DMS 273 treated with DMSO at 0.1 percent for 48 hours (cell line): ENCODE data around the gene WIPF3.

Experiments
- DNase-seq: peaks from one replicate; lab custom pipeline; 2025; lab: John Stamatoyannopoulos, UW

Gene WIPF3

DNA sequence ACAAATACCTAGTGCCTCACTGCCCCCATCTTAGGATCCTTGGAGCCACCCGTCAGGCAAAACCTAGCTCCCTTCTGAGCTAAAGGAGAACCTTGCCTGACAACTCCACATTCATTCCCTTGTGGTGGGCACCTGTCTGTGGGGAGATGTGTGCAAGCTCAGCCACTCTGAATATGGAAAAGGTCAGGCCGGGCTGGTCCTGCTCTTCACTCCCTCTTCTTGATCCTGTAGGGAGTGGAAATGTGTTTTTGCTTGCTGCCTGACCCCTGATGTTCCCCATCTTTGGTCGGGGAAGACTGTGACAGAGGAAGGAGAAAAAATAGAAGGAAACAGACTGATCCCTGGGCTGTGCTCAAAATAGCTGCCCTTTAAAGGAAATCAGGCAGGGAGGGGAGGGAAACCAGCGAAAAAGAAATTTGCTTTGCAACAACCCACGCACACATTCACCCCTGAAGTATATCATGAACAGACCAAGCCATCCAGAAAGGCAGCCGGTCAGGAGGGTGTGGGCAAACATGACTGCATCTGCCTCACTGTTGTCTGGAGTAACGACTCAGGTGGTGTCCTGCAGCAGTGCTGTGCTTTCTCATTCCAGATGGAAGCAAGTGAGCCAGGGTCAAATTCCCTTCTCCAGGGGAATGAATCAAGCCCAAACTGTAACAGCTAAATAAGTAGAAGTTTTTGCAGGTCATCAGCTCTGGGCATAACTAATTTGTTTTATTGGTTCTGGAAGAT, 109.3 kb downstream of the WIPF3 start:
- DNase-seq, result peak; percentile 21

DNA sequence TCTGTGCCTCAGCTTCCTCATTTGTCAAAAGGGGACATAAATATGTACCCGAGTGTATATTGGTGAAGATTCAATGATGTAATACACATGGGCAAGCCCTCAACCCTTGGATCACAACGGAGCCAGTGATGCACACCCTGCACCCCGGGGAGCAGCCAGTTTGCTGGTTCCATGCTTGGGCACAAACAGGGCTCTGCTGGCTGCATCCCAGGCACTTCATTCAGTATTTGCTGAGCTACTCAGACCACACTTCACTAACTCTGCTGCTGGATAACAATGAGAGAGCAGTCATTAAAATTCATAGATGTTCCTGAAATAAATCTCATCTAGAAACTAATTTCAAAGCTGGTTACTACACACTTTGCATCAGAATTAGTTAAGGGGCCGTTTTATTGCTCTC, 111.3 kb downstream of the WIPF3 start:
- DNase-seq, result no peak

DNA sequence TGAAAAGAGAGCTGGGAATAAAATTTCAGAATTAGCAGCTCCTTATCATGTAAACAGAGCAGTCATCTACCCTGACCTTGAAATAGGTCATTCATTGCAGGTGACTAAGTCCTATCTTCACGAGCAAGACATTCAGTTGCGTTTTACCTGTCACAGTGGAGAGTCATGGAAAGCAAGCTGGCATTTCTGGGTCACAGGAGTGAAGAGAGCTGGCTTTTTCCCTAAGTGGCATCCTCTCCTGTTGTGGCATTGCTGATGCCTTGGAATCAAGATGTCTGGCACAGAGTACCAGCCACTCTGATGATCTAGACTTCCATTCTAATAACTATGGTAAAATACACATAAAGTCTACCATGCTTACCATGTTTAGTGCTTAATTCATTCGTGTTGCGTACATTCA, 112.5 kb downstream of the WIPF3 start:
- DNase-seq, result no peak

DNA sequence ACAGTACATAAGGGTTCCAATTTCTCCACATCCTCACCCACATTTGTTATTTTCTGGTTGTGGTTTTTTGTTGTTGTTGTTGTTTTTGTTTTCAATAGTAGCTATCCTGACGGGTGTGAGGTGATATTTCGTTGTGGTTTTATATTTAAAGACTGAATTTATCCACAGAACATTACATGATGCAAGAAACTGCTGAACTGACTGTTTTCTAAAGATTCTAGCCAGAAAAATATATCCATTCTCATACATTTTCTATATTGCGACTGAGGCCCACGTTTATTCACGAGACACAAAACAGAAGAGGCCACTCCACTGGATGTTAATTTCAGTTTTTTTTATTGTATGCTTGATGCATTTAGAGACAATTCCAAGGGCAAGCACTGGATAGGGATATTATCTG, 113.5 kb downstream of the WIPF3 start:
- no peak for DNase-seq

DNA sequence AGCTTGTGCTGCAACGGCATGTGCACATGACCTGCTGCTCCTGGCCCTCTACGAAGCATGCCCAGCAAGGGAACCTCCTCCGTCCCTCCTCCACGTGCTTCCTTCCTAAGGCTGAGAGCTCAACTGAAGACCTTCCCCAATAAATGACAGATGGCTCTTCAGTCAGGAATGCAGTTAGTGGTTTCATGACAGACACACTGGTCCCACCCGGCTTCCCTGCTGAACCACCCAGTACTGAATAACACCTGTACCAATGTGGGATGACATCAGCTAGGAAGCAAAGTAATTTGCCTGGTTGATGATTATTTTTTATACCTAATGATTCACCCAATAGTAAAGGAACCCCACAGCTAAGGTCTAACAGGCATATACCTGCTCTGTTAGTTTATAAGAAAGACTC, 114.2 kb downstream of the WIPF3 start:
- DNase-seq, result no peak

DNA sequence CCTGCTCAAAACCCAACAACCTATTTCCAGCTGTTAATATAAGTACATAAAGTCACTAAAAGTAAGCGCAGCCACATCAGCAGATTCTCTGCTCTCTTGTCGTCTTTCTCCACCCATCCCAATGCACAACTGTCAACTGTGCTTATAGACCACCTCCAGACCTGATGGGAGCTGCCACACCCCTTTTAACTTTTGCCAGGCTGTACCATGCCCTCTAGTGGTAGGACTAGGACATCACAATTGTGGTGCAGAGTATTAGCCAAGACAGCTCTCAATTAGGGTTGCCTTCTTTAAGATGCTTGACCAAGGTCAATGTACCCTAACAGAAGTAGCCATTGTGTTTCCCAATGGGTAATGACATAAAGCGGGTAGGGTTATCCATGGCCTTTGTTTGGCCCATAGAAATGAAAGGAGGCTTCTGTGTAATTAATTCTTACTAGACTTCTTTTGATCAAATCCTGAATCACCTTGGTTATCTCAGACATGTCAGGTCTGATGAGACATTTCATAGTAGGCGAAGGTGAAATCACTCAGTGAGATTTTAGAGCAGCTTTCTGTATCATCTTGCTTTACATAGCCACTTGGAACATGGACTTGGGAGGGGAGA, 115.2 kb downstream of the WIPF3 start:
- DNase-seq, result peak; percentile 64

DNA sequence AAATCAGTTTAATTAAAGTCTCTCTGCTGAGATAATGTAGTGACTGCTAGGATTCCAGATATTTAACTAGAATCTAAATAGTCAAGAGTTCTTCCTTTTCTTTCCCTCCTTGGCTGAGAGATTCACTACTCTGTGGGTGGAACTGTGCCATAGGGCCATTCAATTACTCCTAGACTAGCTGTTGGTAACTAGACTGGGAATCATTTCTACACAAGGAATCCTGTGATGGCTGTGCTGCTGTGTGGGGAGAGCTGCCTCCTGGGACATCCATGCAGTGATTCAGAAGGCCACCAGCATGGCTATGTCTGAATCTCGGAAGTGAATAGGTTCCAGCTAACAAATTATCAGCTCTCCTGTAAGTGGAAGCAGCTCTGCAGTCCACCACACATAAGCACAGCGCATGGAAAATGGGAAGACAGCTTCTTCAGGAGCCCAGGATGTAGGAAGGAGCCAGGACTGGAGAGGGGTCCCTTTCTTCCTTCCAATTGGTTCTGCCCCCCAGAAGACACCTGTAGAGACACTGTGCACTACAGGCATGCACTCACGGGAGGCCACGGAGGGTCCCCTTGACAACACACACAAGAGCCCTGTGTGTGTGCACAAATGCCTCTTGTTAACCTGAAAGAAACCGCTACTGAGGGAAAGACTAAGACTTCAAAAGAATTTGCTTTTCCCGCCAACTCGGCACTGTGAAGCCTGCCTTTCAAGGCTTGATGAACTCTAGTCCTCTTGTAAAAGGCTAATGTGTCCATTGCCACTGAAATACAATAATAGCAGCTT, 116.8 kb downstream of the WIPF3 start:
- no peak for DNase-seq

DNA sequence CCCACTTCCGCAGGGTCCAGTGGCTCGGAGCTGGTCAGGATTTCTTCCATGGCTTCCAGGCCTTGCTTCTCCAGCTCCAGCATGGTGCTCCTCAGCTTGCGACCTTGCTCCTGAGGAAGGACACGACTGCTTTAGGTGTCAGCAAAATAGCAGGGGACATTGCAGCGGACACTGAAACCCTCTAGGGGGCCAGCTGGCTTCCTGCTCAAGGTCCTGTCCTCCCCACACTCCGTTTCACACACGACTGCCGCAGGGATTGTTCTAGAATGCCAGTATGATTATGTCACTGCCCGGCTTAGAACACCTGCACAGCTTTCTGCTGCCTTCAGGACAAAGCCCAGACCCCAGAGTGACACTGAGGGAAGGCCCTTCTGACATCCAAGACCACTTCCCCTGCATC, 117.7 kb downstream of the WIPF3 start:
- no peak for DNase-seq

DNA sequence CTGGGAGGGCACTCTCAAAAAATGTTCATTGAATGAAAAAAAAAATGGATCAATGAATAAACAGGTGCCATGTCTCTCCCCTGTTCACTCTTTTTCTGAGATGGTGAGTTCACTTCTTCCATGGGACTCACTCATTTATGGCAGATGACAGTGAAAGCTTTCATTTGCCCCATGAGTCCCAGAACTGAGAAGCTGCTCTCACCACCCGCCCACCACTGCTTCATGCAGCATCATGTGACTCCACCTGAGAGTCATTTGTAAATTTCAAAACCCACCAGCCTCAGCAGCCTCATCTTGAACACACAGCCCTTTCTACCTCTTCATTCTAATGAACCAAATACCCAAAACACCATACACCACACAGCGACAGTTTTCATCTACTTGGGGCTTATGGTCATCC, 118.4 kb downstream of the WIPF3 start:
- DNase-seq, result no peak

DNA sequence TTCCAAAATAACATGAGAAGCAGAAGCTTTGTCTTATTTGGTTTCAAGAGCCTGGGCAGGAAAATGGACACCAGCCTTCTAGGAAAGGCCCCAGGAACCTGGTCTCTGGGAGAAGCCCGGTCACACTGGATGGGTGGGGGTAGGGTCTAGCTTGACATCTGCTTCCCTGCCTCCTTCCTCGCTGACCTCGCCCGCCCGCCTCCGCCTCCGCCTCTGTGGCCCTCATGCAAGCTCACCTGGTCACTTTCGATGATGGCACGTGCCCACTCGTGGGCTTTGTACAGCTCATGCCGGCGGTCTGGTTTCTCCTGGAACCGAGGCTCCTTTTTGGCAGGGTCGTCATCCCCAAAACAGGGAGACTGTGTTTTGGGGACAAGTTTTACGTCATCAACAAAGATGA, 119.9 kb downstream of the WIPF3 start:
- DNase-seq, result no peak

DNA sequence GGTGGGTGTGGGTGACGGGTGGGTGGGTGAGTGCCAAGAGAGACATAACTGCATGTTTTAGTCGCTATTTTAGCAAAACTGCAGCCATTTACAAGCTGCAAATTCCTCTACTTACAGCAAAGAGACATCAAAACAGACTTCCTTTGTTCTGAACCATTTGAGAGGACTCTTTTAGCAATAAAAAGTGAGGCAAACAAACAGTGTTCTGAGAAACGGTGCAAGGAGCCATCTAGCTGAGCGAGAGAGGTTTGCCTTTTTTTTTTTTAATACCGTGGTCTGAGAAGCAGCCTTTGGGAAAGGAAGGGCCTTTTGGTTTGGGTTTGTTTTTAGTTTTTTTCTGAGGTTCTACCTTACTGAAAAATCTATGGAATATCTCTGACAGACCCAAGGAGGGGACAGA, 120.4 kb downstream of the WIPF3 start:
- DNase-seq, result no peak

DNA sequence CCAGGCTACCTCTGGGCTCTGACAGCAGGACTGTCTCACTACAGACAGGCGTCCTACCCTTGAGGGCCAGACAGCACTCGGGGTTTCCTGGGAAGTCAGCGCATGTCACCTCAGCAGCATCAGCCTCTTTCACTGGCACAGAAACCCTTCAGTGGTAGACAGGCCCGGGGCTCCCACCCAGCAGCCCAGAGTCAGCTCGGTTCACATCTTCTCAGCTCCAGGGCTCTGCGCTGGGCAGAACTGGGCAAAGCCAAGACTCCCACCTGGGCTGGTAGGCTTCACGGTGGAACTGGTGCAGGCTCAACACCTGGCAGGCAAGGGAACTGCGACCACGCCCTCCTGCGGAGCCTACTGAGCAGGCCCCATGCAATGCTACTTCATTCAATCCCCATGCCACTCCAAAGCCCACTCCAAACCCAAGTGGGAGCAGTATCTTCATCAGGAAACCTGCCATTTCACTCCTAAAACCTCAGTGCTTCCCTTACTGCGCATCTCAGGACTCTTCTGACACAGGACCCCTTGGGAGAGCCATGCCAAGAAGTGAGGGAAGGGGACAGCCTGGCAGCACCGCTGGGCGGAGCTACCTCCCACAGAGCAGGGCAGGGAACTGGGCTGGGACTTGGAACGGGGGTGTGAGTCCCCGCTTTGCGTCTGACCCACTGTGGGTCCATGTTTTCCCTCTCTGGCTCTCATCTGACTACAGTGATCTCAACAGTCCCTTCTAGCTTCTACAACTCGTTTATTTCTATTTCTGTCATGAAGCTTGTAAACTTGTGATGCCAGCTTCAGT, 122.9 kb downstream of the WIPF3 start:
- no peak for DNase-seq

DNA sequence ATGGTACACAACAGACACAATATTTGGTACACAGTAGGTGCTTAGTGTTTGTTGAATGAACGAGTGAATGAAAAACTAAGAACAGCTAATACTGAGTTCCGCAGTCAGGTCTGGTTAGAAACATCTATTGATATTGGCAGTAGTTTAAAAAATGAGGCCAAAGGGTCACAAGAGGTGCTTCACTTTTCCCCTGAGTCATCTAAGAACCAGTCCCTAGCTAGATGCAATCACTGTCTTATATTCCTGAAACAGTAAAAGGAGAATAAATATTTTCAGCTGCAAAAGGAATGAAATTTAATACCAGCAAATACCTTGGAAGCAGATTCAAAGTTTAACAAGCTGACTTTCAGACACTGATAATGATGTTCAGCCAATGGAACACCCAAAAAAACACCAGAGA, 128.8 kb downstream of the WIPF3 start:
- DNase-seq, result no peak

DNA sequence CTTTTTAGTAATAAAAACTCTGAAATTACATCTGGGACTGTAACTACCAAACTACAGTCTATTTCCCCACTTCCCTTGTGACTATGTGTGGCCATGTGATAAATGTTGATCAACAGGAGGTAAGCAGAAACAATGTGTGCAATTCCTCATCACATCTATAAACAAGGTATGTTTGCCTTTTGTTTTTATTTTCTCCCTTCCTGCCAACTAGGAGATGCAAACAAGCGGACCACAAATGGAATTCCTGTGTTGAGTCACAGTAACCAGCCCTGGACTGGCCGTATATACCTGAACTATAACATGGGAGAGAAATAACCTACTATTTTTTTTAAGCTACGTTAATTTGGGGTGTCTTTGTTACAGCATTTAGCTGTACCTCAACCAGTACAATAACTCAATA, 130.8 kb downstream of the WIPF3 start:
- no peak for DNase-seq

DNA sequence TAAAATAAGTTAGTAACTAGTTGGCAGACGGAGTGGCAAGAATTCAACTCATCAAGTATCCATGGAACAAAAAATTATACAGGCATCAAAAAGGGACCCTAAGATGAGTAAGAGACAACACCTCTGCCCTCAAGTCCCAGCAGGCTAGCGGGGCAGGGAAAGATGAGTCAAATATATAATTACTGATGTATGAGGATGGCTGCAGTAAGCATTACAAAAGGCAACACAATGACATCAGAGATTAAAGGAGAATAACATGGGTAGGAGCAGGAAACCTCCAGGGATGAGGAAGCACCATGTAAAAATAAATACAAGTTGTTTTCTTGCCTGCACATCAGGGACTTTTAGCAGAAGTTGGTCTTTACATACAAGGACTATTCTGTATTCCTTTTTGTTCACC, 133.9 kb downstream of the WIPF3 start:
- DNase-seq, result no peak

DNA sequence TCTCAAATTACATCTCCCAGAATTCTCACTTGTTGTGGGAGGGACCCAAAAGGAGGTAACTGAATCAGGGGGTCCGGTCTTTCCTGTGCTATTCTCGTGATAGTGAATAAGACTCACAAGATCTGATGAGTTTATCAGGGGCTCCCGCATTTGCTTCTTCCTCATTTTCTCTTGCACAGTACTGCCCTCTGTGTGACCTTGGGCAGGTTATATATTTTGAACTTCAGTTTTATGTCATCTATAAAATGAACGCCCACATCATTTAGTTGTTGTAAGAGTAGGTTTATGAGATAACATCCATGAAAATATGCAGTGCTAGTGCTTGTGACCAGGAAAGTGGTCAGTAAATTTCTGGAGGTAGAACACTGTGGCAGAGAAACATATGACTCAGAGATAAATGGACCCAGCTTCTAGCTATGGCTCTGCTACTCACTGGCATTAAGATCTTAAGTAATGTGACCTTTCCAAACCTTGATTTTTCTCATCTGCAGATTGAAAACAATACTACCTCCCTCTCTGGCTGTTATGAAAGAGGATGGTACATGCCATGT, 139.0 kb downstream of the WIPF3 start:
- no peak for DNase-seq

DNA sequence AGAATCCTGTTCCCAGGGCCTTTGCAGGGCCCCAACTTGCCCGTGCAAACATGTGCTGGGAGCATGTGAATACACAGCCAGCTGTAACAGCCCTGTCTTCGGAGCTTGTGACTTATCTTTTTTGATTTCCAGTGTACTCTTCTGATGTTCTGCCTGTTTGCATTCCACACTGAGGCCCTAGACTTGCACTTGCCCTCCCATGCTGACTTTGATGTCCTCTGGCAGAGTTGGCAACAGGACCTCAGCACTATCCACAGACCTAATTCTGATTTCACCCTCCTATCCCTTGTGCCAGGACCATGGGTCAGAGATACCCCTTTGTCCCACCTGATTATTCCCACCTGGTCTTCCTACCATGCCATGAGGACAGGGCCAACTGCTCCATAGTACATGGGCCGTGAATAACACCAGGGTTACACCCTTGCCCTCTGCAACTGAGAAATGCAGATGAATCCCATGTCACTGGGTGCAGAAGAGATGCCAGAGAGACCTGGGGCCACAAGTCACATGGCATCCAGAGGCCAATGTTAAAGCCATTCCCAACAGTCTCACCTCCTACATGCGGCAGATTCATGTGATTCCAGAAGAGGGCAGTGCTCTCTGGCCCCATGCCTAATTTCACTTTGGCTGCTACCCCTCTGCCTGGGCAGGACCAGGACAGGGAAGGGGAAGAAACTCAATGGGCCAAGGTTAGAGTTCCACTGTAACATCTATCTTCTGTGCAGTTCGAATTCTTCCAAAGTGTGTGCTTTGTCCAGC, 140.3 kb downstream of the WIPF3 start:
- DNase-seq, result peak; percentile 20

DNA sequence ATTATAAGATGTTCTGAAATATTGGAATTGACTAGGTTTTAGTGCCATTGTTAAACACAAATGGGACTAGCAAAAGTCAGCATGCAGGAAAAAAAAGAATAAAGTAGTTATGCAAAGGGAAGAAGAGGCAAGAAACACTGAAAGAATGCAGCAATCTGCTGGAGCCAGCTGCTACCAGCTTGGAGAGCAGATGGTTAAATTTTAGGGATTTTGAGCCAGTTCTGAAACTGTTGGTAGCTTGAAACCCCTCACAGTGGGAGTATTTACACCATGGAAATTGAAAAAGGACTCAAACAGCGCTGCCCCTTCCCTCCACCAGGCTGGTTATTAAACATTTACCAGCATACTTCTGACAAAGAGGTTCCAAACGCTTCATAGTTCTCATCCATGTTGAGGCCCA, 142.3 kb downstream of the WIPF3 start:
- DNase-seq, result peak; percentile 61

DNA sequence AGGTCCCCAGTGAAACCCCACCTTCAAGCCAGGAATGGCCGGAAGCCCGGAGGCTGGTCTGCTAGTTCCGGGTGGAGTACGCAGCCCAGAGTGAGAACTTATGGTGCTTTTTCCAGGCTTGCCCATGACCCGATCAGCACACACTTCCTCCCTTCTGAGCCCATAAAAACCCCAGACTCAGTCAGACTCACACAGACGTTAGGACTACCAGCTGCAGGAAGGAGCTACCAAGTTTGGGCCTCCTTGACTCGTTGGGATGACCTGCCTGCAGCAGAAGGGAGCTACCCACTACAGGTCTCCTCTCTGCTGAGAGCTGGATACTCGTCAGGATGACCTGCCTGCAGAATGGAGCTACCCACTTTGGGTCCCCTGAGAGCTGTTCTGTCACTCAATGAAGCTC, 144.2 kb downstream of the WIPF3 start:
- DNase-seq, result no peak

DNA sequence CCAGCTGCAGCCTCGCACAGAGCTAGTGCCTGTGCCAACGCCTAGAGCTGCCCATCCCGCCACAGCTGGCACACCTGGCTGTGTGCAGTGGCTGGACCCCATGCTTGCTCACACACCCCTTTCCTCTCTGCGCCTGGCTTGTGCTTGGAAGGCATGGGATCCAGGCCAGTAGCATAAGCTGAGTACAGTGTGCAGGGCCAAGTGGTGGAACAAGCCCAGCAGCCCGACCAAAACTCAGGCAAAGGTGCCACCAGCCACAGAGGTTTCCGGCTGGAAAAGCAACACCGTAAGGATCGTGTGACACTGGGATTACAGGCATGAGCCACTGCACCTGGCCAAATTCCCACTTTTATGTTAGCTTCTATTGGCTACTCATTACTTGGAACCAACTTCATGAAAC, 144.9 kb downstream of the WIPF3 start:
- DNase-seq, result no peak

DNA sequence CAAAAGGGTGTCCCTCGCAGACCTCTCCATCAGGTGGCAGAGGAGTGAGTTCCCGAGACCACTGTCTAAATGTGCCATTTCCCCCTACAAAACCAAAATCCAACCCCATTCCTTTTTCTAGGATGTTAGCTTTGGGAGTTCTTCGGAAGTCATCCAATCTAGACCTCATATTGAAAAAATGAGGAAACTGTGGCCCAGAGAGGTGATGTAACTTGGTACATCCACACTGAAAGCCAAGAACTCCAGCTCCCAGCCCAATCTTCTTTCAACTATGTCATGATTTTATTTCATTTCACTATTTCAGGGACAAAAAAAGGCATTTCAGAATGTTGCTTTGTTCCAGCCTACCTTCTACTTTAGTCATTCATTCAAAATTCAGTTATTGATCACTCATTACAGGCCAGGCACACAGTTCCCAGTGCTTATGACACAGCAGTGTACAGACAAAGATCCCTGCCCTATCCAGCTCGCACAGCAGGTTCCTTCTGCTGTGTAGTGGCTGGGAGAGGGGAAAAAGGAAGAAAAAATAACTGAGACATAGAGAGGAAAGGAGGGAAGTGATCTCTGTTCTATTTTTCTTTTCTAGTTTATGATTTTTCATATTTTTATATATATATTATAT, 147.5 kb downstream of the WIPF3 start:
- DNase-seq, result no peak
